Keratinocyte (primary cell): Measurements from ENCODE around the gene TFPT. TPM values are rescaled to one million over a fixed set of nuclear protein-coding genes. Genes with fewer than 3 reads are reported as not detected.
"Not testable (repeated sequence)": the region's sequence is repeated elsewhere in the genome, so short reads cannot be mapped to it uniquely, and the experiment has no call there.

Experiments used
- DNase-seq: peaks from one replicate; pipeline ENCODE4 v3.0.0-alpha.2; 2011; ENCODE audit warnings: low read depth, missing footprints, low spot score
- FAIRE-seq: peaks from 2 replicates; lab custom pipeline; 2011; peaks lifted over from hg19 to GRCh38; lab: Jason Lieb, UNC
- H2AFZ ChIP-seq: 2 replicates; pipeline ENCODE4 v1.6.0; 2012; ENCODE audit warnings: low read length, control low read depth, inconsistent platforms; ENCODE audit not compliant: control insufficient read depth
- H3K27ac ChIP-seq: 2 replicates; pipeline ENCODE4 v1.5.1; 2011; ENCODE audit warnings: low read length; ENCODE audit not compliant: control insufficient read depth, insufficient read depth
- H3K27me3 ChIP-seq: 3 replicates; pipeline ENCODE4 v1.6.0; 2011; ENCODE audit warnings: low read length; ENCODE audit not compliant: control insufficient read depth, insufficient read depth; ENCODE audit errors: extremely low read depth
- H3K36me3 ChIP-seq, 2 experiments: 2 replicates in 1 of 2; 3 replicates in 1 of 2; pipeline ENCODE4 v1.5.1; 2011; ENCODE audit warnings: low read length in 2 of 2, mild to moderate bottlenecking in 1 of 2; ENCODE audit not compliant: control insufficient read depth in 2 of 2, insufficient read depth in 2 of 2; ENCODE audit errors: extremely low read depth in 1 of 2
- H3K4me1 ChIP-seq: 3 replicates; pipeline ENCODE4 v1.5.1; 2011; ENCODE audit warnings: low read length; ENCODE audit not compliant: control insufficient read depth, insufficient read depth; ENCODE audit errors: extremely low read depth
- H3K4me2 ChIP-seq: 3 replicates; pipeline ENCODE4 v1.6.0; 2011; ENCODE audit warnings: low read depth, low read length; ENCODE audit not compliant: control insufficient read depth, insufficient read depth; ENCODE audit errors: extremely low read depth
- H3K4me3 ChIP-seq, 3 experiments: fragments of 200-600 bp in 1 of 3; sonication (generic) in 1 of 3; 2 replicates in 2 of 3; 3 replicates in 1 of 3; pipeline ENCODE4 v1.5.1; 2011 to 2016; ENCODE audit warnings: low read length in 3 of 3, mild to moderate bottlenecking in 3 of 3, control low read depth in 2 of 3, inconsistent platforms in 1 of 3, low read depth in 1 of 3, mixed read lengths in 1 of 3, mixed run types in 1 of 3, moderate library complexity in 1 of 3; ENCODE audit not compliant: control insufficient read depth in 2 of 3, insufficient read depth in 2 of 3; ENCODE audit errors: extremely low read depth in 1 of 3
- H3K79me2 ChIP-seq: 2 replicates; pipeline ENCODE4 v1.6.0; 2012; ENCODE audit warnings: low read length; ENCODE audit not compliant: control insufficient read depth, insufficient read depth
- H3K9ac ChIP-seq: 3 replicates; pipeline ENCODE4 v1.6.0; 2011; ENCODE audit warnings: low read length; ENCODE audit not compliant: control insufficient read depth, insufficient read depth; ENCODE audit errors: extremely low read depth
- H3K9me1 ChIP-seq: 3 replicates; pipeline ENCODE4 v1.6.0; 2011; ENCODE audit warnings: low read length; ENCODE audit not compliant: control insufficient read depth, insufficient read depth; ENCODE audit errors: extremely low read depth
- H3K9me3 ChIP-seq: 2 replicates; pipeline ENCODE4 v1.5.1; 2012; ENCODE audit warnings: low read depth, low read length; ENCODE audit not compliant: control insufficient read depth
- H4K20me1 ChIP-seq: 3 replicates; pipeline ENCODE4 v1.6.0; 2011; ENCODE audit warnings: low read length; ENCODE audit not compliant: control insufficient read depth, insufficient read depth; ENCODE audit errors: extremely low read depth
- EZH2 ChIP-seq: IDR thresholded peaks from one replicate; pipeline ENCODE4 v1.6.1; 2012; ENCODE audit warnings: inconsistent platforms, mild to moderate bottlenecking, low read length, moderate library complexity
- dilution Hi-C: fragments of 300-500 bp; cut with MboI; formaldehyde crosslinking; loops from one replicate; pipeline ENCODE4 v1.7.0; 2020; ENCODE audit warnings: low sequenced_read_pairs; ENCODE audit not compliant: extremely low pct_ligation_motif_present
- polyA plus RNA-seq, 5 experiments: library from polyadenylated mRNA; depleted of rRNA in 3 of 5; stranded (reverse) in 3 of 5; stranded (forward) in 1 of 5; unstranded in 1 of 5; fragments of >200 nt; gene quantifications; 1 replicate in 1 of 5; 2 replicates in 3 of 5; 3 replicates in 1 of 5; pipeline versions ENCODE4 v1.2.1 to v1.2.3, GENCODE V29; 2011 to 2012; ENCODE audit warnings: missing spikeins in 2 of 5, low read depth in 1 of 5, low replicate concordance in 1 of 5
- TF ChIP-seq, protein P1 (sequence below), 3 experiments: IDR thresholded peaks in 1 of 3; conservative IDR thresholded peaks in 1 of 3; optimal IDR thresholded peaks in 1 of 3; 2 replicates in 2 of 3; 3 replicates in 1 of 3; pipeline versions ENCODE3 to v1.5.1; 2011; ENCODE audit warnings: low read length in 3 of 3, mild to moderate bottlenecking in 3 of 3, moderate library complexity in 2 of 3, control low read depth in 1 of 3, inconsistent platforms in 1 of 3; ENCODE audit not compliant: insufficient read depth in 2 of 3; ENCODE audit errors: extremely low read depth in 1 of 3

TFPT gene
- polyA plus RNA-seq, 1 donor (not counting 4 experiments of a cell fraction or from before 2014, with no cell fraction given), result 6.8 TPM

- Histone ChIP-seq H4K20me1 (no peaks in the 10 kb centered on the region), H3K9me3 (no peaks in the 10 kb centered on the region), H3K9ac (peak within 1 kb of the TSS; percentile 84), H3K4me3 (peak within 1 kb of the TSS; percentile 78 to 94 (median 93)), H3K9me1 (no peaks in the 10 kb centered on the region), H3K27me3 (no peaks in the 10 kb centered on the region), H3K79me2 (peaks cover 18% of the 10 kb centered on the region), H3K36me3 (peaks cover 3 to 5% of the 10 kb centered on the region in 2 experiments), H3K4me2 (peak within 1 kb of the TSS; percentile 87), H3K4me1 (peaks cover 4% of the 10 kb centered on the region), H2AFZ (peak within 1 kb of the TSS; percentile 93), H3K27ac (peak within 1 kb of the TSS; percentile 40)
- dilution Hi-C loops, result no loop called here
- DNase-seq, result peak; percentile 92
- peak; percentile 97 for FAIRE-seq
- TF ChIP-seq, protein P1, sequence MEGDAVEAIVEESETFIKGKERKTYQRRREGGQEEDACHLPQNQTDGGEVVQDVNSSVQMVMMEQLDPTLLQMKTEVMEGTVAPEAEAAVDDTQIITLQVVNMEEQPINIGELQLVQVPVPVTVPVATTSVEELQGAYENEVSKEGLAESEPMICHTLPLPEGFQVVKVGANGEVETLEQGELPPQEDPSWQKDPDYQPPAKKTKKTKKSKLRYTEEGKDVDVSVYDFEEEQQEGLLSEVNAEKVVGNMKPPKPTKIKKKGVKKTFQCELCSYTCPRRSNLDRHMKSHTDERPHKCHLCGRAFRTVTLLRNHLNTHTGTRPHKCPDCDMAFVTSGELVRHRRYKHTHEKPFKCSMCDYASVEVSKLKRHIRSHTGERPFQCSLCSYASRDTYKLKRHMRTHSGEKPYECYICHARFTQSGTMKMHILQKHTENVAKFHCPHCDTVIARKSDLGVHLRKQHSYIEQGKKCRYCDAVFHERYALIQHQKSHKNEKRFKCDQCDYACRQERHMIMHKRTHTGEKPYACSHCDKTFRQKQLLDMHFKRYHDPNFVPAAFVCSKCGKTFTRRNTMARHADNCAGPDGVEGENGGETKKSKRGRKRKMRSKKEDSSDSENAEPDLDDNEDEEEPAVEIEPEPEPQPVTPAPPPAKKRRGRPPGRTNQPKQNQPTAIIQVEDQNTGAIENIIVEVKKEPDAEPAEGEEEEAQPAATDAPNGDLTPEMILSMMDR (optimal IDR thresholded peaks at IDR 0.05 in 1 of 3, IDR thresholded peaks at IDR 0.05 in 1 of 3, conservative IDR thresholded peaks at IDR 0.05 in 1 of 3; ENCODE audit: extremely low read depth in 1 of 3, insufficient read depth in 2 of 3, low read length in 3 of 3), result no peak
- TF ChIP-seq EZH2, result no peak
Measured at GRCh38 chr19:54102421-54103169, 12.9 kb downstream of the TFPT start, which contains the start of gene NDUFA3. Gene NDUFA3 (plus strand): TSS chr19:54102855. CDS start chr19:54102879, 24 bp downstream.

GRCh38 chr19:54100561-54100960 lies 14.9 kb downstream of the TFPT start, which contains the start of gene OSCAR:
Gene OSCAR (minus strand): TSS chr19:54100803. CDS start chr19:54100792, 11 bp downstream.
- dilution Hi-C loops, result no loop called here
- Histone ChIP-seq H3K9me3 (no peaks in the 10 kb centered on the region), H3K9ac (no peak within 1 kb of the TSS), H2AFZ (no peak within 1 kb of the TSS), H3K4me1 (peaks cover 9% of the 10 kb centered on the region), H3K27me3 (no peaks in the 10 kb centered on the region), H3K36me3 (peaks cover 0 to 2% of the 10 kb centered on the region in 2 experiments), H3K9me1 (no peaks in the 10 kb centered on the region), H3K4me3 (no peak within 1 kb of the TSS), H3K27ac (no peak within 1 kb of the TSS), H3K79me2 (peaks cover 18% of the 10 kb centered on the region), H3K4me2 (no peak within 1 kb of the TSS), H4K20me1 (no peaks in the 10 kb centered on the region)
- DNase-seq (no peak), FAIRE-seq (no peak)
- no peak for TF ChIP-seq EZH2
- TF ChIP-seq, protein P1 (optimal IDR thresholded peaks at IDR 0.05 in 1 of 3, IDR thresholded peaks at IDR 0.05 in 1 of 3, conservative IDR thresholded peaks at IDR 0.05 in 1 of 3; ENCODE audit: extremely low read depth in 1 of 3, insufficient read depth in 2 of 3, low read length in 3 of 3), result no peak

- dilution Hi-C loops, H3K27ac ChIP-seq, FAIRE-seq: not testable (repeated sequence)
Measured at GRCh38 chr19:54099903-54100255, 15.6 kb downstream of the TFPT start.

More at GRCh38 chr19:54099903-54100255, 15.6 kb downstream of the TFPT start:
- not testable (repeated sequence) for DNase-seq, H3K4me3 ChIP-seq, H3K9me3 ChIP-seq, H2AFZ ChIP-seq, H4K20me1 ChIP-seq, H3K9ac ChIP-seq, H3K27me3 ChIP-seq, H3K36me3 ChIP-seq, H3K4me2 ChIP-seq, H3K9me1 ChIP-seq
- Histone ChIP-seq H3K79me2 (peaks cover 18% of the 10 kb centered on the region), H3K4me1 (peaks cover 12% of the 10 kb centered on the region)
